HG03039 (cell line): ENCODE results near the gene E4F1.
"Not testable (repeated sequence)": the region's sequence is repeated elsewhere in the genome, so short reads cannot be mapped to it uniquely, and the experiment has no call there.

Experiments used
- ATAC-seq: cut with Tn5 transposase; IDR thresholded peaks from one replicate; pipeline ENCODE4 v1.9.1; 2021; ENCODE audit warnings: mild to moderate bottlenecking, moderate library complexity; ENCODE audit not compliant: unreplicated experiment

The E4F1 gene

DNA sequence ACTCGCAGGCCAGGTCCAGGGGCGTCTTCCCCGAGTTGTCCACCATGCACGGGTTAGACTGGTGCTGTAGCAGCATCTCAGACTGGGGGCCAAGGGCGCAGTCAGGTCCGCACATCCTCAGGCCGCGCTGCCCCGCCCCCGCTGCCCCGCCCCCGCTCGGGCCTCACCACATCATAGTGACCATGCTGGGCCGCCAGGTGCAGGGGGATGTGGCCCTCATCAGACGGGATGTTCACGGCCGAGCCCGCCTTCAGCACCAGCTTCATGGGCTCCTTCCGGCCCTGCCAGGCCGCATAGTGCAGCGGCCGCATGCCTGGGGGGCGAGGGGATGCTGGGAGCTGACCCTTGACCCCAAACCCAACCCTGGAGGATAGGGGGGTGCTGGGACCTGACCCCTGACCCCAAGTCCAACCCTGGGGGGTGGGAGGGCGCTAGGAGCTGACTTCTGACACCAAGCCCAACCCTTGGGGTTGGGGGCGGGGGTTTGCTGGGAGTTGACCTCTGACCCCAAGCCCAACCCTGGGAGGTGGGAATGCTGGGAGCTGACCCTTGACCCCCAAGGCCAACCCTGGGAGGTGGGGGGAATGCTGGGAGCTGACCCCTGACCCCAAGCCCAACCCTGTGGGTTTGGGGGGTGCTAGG lies 34.0 kb upstream of the E4F1 start:
- ATAC-seq = no peak

DNA sequence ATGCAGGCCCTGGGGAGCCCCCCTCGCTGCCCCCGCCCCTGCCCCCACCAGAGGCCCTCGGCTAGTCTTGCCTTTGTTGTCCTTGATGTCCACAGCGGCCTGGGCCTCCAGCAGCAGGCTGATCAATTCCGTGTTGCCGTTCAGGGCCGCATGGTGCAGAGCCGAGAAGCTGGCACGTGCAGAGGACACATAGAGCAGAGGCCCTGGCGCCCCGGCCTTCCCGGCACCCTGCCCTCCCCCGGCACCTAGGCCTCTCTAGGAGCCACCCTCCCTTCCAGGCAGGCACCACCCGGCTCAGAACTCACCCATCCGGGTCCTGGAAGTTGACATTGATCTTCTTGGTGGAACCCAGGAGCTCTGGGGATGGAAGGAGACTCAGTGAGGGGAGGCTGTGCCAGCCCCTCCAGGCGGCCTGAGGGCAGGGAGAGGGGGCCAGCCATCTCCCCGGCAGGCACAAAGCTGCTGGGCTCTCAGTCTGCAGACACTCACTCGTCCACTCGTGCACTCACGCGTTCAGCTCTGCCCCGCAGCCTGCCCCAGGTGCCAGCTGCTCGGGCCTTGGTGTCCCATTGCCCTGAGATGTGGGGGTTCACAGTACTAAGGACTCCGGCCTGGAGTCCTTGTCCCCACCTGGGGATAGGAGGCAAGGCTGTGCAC lies 33.3 kb upstream of the E4F1 start:
- no peak for ATAC-seq

DNA sequence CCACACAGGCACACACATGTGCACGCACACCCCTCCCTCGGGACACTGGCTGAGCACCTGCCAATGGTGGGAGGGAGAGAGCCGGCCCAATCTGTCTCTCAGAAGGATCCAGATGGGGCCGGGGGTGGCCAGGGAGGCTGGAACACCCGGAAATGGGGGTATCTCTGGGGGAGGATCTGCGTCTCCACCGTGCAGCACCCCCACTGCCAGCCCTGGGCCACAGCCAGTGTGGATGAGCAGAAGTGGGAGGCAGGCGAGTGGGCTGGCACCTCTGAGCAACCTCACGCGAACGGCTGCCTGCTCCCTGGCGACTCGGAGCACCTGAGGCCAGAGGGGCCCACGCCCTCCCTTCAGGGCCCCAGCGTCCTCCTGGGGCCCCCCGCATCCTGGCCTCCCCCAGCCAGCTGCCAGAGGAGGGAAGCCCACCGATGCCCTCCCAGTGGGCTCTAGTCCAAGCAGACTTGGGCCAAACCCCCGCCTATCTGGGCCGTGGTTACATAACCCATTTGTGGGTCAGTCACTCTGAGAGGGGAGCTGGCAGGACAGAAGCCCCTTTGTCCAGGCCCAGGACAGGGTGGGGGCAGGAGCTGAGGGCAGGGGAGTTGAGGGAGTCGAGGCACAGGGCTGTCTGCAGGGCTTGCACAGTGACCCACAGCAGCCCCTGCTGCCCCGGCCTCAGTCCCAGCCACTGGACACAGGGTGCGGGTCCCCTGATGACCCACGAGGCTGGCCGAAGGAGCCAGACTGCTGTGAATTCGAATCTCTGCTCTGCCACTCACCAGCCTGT lies 32.5 kb upstream of the E4F1 start:
- ATAC-seq = no peak

DNA sequence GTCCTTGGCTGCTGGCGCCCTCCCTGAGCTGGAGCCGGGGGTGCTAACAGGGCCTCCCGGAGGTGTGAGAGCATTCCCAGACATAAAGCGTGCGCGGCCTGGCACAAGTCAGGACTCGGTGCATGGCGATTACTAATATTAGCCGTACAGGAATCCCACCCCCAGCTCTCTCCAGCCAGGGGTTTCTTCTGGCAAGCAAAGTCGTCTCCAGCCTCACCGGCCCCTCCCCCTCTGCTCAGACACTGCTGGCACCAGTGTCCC lies 32.0 kb upstream of the E4F1 start:
- no peak for ATAC-seq

DNA sequence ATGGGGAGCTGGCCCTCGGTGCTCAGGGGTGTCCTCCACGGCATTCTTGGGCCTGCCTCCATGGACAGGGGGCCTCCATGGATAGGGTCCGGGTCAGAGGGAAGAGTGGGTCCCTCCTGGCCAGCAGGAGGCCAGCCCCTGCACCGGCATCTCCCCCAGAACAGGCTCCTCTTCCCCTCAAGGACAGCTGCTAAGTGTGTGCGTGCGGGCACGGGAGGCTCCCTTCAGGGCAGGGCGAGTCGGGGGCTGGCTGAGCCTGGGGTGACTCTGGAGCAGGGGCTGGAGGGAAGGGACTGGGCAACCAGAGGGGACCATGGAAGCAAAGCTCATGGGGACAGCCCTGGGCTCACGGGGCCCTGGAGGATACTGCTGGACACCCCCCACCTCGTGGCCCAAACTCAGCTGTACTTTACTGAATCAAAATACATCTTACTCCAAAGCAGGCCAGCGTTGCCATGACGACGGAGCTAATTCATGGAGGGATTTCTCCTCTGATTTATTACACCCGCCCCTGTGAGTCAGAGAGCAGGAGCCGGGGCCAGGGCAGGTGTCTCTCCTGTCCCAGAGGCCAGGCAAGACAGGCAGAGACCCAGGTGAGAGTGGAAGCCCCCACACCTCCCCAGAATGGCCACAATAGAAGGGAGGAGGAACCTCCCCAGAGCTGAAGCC lies 29.1 kb upstream of the E4F1 start:
- ATAC-seq = no peak

DNA sequence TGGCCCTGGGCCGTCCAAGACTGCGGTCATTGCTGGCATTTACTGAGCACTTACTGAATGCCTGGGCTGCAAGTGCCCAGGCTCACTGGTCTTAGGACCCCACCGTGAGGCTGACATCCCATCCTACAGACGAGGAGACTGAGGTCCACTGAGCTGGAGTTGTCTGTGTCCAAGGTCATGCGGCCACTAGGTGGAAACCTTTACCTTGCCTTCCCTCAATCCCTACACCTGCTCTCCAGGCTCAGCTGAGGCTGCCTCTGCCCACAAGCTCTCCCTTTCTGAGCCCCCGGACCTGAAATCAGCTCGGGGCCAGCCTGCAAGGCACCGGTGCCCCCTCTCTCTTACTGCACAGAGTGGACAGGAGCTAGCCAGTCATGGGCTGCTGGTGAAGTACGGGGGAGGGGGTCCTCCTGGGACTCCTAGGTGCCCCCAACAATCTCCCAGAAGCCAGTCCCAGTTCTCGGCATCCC lies 28.5 kb upstream of the E4F1 start:
- ATAC-seq = no peak

DNA sequence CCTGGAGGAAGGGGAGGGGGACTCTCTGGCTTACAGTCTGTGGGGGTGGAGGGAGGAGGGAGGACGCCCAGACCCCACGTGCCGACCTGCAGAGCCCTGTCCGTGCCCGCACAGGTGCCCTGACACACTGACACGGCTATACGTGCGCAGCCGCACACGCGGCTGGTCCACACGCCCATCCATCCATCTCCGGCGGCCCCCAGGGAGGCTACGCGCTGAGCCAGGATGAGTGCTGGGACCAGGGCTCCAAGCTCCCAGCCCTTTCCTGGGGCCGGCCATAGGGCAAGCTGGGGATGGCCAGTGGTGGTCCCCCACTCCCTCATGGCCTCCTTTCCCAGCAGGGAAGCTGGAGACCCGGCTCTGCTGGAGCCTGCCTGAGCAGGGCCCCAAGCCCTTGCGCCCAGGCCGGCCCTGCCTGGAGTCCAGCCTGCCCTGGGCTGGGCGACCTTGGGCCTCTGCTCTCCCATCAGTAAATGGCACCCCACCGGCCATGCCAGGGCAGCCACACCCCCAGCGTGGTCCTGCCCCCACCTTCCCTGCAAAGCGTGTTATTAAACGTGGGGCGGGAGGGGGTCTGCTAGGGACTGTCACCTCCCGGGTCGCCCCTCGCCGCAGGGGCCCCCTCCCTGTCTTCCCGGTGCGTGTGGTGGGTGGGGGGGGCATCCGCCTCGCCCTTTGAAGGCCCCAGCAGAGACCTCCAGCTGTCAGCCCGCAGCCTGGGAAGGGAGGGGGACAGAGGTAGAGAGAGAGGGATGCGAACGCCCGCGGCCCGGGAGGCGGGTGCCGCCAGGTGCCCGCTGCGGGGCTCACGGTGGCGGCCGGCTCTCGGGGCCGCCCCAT lies 27.8 kb upstream of the E4F1 start:
- no peak for ATAC-seq

DNA sequence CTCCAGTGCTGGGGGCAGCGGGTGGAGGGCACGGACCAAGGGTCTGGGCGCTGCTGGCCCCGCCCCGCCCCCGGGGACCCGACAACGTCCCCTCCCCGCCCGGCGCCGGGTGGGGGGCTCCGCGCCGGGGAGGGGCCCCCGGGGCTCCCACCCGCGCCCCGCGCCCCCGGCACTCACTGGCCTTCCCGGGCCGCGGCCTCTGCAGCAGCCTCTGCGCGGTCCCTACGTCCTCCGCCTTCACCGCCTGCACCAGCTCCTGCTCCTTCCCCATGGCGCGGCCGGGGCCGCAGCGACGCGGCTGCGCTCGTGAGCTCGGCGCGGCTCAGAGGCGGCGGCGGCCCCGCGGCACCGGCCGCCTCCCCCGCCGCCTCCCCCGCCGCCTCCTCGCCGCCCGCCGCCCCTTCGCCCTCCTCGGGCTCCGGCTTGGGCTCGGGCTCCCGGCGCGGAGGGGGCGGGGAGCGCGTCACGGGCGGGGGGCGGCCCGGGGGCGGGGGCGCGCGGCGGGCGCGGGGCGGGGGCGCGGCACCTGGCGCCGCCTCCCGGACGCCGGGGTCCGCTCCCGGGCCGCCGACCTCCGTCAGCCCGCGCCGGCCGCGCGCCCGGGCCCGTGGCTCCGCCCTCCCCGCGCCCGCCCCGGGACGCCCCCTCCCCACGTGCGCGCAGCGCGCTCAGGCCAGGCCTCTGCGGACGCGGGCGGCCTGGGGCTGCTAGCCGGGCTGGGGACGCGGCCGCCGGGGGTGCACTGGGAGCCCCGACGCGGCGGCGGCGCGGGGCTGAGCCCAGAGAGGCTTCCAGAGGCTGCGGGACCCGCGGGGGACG lies 27.0 kb upstream of the E4F1 start, which contains the start of gene CASKIN1:
Gene CASKIN1 (minus strand): TSS at position 444 of the 819 bp plus-strand sequence. CDS start 173 bp downstream, at position 271.
- no peak for ATAC-seq

DNA sequence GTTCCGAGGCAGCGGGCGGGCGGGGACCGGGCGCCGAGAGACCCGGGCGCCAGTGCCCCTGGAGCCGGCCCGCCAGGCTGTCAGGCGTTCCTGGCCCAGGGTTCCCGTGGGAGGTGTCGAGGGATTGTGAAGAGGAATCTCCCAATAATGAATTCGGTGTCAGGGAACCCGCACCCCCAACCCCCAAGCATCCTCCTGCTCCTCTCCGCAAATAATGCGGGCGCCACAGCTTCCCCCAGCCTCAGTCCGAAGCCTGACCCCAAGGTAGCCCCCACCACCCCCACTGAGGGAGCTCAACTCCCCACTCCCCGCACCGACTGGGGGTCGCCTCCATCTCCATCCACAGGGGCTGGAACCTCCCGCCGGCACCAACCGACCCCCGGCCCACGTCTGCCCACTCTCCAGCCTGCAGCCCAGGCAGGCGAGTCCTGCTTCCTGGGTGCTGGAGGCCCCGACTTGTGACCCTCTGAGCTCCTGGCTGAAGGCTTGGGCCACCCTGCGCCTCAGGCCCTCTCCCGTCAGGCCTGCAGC lies 26.3 kb upstream of the E4F1 start:
- no peak for ATAC-seq

DNA sequence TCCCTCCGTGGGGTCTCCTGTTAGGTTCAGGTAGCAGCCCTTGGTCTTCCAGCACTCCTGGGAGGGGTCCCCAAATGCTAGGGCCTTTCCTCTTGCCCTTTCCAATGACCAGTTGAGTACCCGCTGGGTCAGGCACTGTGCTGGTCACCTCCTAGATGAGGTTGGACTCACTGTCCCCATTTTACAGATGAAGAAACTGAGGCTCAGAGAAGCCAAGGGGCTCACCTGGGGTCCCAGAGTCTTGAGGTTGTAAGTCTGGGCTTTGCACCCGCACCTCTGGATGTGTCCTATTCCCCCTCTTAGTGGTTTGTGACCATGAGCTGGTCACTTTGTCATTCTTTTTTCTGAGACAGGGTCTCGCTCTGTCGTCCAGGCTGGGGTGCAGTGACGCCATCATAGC lies 25.6 kb upstream of the E4F1 start:
- ATAC-seq = no peak

DNA sequence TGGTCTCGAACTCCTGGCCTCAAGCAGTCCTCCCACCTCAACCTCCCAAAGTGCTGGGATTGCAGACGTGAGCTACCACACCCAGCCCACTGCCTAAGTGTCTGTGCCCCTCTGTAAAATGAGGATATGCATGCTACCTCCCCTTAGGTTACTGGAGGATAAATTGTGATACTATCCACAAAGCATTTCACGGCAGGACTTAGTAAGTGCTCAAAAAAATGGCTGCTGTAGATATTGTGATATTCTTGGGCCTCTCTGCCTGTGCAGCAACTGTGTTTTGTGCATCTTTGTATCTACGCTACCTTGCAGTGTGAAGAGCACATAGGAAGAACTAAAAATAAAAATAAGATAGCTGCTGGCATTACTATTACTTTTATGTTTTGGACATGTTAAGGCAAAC lies 25.1 kb upstream of the E4F1 start:
- no peak for ATAC-seq

DNA sequence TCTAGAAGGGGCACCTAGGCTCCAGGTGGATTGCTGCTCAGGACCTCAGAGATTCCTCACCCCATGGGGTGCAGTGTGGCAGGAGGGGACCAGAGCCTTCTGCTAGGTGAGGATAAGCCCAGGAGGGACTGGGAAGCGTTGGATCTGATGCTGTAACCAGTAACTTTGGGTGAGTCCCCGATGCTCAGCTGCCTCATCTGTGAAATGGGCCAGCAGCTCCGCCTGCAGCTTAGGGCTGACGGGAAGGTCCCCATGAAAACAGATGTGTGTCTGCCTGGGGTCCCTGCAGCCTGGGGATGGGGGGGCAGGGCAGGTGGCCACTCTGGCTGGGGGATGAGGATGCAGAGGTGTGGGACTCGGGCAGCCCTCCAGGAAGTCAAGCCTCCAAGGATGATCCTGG lies 24.3 kb upstream of the E4F1 start:
- ATAC-seq = no peak

DNA sequence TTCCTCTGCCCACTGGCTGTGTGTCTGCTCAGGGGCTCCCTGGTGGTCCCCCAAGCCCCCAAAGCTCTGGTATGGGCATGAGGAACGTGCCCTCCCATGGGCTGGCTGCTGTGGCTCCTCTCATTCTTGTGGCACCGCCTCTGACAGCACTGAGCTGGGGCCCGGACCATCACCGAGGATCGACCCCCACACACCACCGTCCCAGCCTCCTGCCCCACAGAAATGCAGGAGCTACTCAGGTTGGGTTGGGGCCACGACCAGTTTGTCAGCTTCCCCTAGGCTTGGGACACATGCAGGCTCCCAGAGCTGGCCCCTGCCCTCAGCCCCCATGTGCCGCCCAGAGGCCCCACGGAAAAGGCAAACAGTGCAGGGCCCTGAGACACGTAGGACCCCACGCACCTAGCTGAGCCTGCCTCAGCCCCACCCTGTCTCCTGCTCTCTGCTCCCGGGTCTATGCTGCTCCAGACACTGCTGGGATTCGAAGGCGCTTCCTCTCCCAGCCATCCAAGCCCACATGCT lies 23.7 kb upstream of the E4F1 start:
- ATAC-seq = no peak

DNA sequence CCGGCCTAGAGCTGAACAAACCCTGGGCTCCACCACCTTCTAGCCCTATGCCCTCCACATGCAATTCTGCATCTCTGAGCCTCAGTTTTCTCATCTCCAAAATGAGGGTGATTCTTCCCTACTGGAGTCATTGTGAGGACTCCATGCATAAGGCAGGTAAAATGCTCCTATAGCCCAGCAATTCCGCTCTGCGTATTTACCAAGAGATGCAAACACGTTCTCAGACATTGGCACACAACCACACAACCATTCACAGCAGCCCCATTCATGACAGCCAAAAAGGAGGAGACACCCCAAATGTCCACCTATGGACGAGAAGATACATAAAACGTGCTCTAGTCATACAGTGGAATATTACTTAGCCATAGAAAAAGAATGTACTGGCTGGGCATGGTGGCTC lies 23.1 kb upstream of the E4F1 start:
- ATAC-seq = no peak

DNA sequence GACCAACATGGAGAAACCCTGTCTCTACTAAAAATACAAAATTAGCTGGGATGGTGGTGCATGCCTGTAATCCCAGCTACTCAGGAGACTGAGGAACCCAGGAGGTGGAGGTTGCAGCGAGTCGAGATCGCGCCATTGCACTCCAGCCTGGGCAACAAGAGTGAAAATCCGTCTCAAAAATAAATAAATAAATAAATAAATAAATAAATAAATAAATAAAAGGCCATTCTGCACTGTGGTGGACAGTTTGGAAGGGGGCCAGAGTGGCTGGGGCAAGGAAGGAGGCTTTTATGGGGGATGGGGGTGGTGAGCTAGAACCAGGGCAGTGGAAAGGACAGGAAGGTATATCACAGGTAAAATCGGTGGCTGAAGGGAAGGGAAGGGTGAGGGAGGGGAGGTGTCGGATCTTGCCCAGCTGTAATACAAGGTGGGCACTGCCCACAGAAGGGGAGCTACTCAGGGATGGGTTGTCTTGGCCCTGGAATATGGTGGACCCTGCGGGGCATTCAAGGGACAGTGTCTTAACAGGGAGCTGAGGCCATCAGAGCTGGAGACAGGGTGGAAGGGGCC lies 20.2 kb upstream of the E4F1 start:
- ATAC-seq = not testable (repeated sequence)

DNA sequence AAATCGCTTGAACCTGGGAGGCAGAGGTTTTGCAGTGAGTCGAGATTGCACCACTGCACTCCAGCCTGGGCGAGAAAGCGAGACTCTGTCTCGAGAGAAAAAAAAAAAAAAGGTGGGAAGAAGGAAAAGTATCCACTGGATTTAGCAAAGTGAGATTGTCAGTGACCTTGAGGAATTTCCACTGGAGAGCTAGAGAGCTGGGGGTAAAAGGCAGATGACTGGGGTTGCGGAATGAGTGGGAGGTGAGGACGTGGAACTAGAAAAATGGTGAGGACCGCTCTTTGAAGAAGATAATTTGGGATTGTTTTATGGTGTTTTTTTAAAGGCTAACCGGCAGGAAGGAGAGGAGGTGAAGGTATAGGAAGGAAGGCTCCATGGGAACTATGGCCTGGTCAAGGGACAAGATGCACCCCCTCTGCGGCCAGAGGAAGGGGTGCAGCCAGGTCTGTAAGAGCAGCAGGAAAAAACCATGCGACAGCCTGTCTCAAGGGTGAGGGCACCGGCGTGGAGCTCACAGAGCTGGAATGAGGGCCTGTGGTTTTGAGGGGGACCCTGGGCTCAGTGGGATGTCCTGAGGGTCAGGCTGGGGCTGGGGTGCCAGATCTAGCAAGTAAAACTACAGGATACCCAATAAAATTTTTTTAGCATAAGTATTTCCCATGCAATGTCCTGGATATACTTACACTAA lies 18.8 kb upstream of the E4F1 start:
- ATAC-seq = no peak

DNA sequence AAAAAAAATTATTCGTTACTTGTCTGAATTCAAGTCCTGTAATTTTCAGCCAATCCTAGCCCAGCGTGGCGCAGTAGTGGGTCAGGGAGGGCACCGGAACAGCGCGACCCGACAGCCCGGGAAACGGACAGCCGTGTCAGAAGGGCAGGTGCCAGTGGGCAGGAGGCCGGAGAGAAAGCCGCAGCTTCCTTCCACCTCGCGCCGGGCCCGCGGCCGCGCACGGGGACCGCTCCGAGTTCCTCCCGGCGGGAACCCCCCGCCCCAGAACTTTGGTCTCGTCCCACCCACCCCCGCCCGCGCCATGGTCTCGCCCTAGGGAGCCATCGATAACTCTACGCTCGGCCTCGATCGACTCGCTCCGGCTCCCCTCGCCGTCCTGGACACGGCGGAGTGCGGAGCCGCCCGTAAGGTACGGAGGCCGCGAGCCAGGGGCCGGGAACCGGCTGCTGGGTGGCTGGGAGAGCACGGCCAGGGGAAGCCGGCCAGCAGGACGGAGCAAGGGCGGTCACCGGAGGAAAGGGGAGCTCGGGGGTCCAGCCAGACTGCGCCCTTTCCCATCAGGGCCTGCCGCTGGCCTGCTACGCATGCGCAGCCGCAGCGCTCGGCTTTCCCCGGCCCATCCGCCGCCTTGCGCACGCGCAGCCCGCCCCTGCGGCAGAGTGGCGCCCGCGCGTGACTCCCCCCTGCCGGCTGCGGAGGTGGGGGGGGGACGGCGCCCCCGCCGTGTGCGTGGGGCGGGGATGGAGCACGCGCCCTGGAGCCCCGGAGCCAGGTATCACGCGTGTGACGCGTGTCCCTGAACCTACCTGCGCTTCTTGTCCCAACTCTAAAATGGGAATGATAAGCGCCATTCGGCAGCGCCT lies 18.1 kb upstream of the E4F1 start, which contains the start of gene MLST8:
Gene MLST8 (plus strand): TSS at position 351 of the 863 bp plus-strand sequence. CDS start 632 bp downstream, outside the sequence.
- peak; percentile 68 for ATAC-seq
